GM21825 (cell line): ENCODE data around the gene MGLL.

Source experiments
- ATAC-seq: cut with Tn5 transposase; IDR thresholded peaks from one replicate; pipeline ENCODE4 v1.9.1; 2021; ENCODE audit warnings: mild to moderate bottlenecking, moderate library complexity; ENCODE audit not compliant: unreplicated experiment

The MGLL gene

GRCh38 chr3:127814325-127814781 lies 8.0 kb downstream of the MGLL start:
- no peak for ATAC-seq

DNA sequence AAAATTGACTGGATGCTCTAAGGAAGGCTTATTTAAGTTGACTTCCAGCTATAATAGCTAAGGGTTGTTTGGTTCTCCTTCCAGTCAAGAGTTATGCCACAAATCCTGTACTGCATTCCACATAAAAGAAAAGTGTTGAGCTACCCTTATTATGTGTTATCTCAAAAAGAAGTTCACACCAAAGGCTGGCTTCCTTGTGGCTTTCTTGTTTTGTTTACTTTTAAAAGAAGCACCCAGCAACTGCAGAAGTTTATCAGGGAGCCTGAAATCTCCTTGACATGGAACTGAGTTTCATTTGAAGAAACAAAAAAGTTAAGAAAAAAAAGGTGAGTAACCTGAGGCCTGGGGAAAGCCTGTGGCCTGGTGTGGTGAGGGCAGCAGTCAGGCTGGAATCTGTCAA lies 10.2 kb downstream of the MGLL start:
- no peak for ATAC-seq

DNA sequence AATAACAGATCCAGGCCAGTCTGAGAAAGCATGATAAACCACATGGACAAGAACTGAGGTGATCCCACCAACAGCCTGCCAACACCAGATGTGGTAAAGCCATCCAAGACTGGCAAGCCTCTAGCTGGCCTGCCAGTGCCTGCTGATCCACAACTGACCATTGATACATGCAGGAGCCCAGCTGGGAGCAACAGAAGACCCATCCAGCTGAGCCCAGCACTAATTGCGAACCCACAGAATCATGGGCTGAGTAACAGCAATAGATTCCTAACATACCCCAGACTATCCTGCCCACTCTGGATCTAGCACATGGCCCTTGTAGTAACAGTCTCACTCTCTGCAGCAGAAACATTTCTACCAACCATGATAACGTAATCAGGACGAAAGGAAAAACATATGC lies 10.6 kb downstream of the MGLL start:
- ATAC-seq: no peak

DNA sequence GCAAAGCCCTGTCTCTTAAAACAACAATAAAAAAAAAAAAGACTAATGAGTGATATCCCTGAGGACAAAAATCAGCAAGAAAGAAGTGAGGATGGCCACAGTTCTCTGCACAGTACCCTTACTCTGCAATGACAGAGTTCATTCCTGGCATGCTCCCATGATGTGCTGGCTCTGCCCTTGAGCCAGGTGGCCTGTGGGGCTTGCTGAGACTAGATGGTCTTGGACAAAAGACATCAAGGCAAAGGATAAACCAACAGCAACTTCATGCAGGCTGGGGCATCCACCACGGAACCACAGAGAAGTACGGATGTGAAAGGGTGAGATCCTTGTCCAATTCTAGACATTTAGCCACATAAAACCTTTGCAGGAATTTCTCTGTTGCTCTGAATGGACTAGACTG lies 12.7 kb downstream of the MGLL start:
- no peak for ATAC-seq

DNA sequence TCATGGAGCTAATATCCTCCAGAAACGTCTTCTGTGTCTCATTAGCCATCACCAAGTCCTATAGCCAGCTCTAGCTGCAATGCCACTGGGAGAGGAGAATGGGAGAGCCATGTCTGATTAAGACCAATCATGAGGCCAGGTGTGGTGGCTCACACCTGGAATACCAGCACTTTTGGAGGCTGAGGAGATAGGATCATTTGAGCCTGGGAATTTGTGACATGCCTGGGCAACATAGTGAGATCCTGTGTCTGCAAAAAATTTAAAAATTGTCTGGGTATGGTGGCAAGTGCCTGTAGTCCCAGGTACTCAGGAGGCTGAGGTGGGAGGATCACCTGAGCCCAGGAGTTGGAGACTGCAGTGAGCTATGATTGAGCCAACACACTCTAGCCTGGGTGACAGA lies 13.1 kb downstream of the MGLL start:
- no peak for ATAC-seq

- peak; percentile 35 for ATAC-seq
These were observed 14.1 kb downstream of the MGLL start for GRCh38 chr3:127808197-127808596.

DNA sequence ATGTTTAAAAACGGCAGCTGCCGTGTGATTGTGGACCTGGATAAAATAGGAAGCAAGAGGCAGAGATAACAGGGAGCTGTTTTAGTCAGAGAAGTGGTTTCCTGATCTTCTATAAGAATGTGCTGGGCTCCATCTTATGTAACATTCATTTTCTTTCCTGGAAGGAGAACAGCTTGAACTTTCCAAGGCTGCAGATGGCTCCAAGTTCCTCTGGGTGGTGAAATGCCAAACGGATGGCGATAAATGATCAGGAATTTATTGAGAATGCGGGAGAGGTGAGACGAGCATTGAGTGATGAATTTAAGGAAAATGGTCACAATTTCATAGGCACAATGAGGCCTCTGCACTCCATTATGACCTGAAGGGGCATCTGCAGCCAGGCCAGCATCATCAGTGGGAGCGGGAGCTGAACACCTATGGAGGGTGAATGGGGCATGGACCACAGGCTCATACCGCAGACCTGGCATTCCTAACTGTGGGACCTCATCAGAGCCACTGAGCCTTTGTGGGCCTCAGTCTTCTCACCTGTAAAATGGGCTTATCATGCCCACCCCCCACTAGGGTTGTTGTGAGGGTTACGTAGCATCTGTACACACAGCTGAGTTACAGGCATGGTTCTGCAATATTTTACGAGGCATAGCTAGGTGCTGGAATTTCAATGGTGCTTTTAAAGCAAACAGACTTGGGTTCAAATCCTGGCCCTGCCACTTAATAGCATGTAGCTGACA lies 17.1 kb downstream of the MGLL start:
- ATAC-seq: no peak

DNA sequence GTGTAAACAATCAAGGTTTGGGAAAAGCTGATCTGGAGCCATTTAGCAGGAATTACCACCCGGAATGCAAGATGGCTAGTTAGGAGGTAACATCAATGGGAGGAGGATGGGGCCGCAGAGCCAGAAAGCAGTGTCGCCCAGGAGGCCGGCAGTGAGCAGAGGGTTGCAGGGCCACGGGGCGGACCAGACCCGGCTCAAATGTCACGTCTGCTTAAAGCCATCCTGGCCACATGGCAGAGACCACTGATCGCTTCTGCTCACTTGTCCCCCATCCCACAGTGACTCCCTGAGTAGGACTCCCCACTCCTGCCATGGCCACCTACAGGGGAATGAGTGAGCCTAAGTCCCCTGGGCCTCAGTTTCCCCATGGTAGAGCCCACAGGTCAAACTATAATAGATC lies 18.2 kb downstream of the MGLL start:
- no peak for ATAC-seq

DNA sequence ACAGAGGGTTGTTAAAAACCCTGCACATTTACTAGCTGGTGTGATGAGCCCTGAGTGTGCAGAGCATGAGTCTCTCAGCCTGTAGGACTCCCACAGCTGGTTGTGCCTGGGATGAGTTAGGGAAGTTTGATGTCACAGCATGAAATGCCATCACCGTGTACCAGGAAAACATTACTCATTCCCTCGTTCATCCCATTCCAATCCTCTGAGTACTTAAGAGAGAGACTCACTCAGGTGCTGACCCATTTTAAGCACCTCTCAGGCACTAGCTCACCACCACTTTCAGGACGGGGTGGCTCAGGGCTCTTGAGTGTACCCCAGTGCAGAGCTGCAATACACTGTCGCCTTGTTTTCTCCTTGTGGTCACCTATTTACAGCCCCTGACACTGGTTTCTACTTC lies 18.7 kb downstream of the MGLL start:
- no peak for ATAC-seq

- ATAC-seq: no peak
These were observed 19.7 kb downstream of the MGLL start for GRCh38 chr3:127802606-127803005.

- no peak for ATAC-seq
These were observed 20.5 kb downstream of the MGLL start for GRCh38 chr3:127801731-127802313.

DNA sequence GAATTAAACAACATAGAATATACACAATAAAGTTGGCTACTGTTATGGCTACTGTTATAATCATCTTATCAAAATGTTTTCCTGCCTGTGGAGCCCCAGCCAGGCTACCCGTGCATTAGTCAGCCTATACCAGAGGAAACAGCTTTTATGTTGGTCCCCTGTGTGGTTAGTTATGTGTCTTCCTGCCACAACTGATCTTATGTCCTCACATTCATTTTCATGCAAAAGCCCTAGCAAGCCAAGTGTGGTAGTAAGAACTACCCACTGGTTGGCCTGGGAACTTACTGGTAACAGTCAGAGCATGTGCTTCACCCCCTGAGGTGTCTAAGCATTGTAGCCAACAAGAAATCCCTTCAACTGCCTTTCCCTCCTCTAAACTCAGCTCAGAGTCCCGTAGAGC lies 21.8 kb downstream of the MGLL start:
- peak; percentile 74 for ATAC-seq

- no peak for ATAC-seq
These were observed 22.7 kb downstream of the MGLL start for GRCh38 chr3:127799476-127800222.

DNA sequence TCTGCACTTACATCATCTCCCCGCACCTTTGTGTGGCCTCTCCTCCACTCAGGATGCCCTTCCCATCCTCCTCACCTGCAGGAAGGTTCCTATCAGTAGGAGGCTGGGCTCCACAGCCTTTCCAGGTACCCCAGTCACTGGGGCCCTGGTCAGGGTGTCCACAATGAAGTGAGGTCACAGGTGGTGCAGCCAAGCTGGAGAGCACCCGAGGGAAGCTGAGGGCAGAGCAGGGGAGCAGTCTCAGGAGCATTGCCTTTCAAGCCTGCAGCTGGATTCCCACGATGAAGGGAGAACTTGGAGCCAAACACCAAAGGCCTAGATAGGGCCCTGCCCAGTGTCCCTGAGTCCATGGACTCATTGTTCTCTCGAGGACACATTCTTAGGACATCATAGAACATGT lies 23.6 kb downstream of the MGLL start:
- ATAC-seq: no peak

DNA sequence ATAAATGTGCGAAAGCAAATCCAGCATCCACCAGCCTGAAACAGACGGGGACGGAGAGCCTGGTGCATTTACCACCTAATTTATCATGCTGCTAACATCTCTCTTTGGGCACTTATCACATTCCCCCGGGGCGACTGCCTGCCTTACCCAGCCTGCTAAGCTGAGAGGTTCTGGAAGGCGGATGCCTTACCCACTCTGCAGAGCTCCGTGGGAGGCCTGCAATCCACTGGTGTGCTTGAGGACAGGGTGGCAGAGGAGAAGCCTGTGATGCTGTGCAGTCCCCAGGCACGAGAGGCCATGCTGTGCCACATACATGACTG lies 25.5 kb downstream of the MGLL start:
- no peak for ATAC-seq

DNA sequence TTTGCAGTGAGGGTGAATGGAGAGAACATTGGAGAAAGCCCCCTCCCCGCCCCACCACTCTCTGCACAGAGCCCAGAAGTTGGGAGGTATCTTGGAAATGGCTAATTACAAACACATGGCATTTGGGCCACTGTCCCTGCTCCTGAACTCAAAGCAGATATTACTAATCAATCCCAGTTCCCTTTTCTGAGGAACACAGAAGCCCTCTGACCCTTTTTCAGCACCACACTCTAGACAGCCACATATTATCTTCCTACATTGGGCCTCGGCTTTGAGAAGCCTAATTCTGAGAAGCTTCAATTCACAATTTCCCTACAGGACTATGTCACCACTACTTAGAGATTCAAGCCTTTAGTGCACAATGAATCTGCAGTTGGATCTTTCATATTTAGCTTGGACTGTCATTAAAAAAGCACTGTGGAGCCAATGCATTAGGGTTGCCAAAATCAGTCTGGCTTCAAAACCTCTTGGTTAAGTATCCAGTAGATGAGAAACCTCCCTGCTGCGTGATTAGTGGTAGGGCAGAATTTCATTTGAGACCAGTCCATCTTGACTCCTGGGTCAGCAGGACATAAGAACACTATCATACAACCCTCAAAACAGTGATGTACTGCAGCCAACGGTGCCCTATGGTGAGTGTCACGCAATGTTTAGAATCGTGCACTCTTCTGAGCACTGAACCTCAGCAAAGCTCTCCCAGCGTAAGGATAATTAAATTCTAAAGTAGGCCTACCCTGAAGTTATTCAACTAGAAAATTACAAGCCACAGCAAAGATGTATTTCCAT lies 26.1 kb downstream of the MGLL start:
- ATAC-seq: no peak

GRCh38 chr3:127794972-127795371 lies 27.3 kb downstream of the MGLL start:
- ATAC-seq: no peak

- no peak for ATAC-seq
These were observed 27.9 kb downstream of the MGLL start for GRCh38 chr3:127794402-127794801.

DNA sequence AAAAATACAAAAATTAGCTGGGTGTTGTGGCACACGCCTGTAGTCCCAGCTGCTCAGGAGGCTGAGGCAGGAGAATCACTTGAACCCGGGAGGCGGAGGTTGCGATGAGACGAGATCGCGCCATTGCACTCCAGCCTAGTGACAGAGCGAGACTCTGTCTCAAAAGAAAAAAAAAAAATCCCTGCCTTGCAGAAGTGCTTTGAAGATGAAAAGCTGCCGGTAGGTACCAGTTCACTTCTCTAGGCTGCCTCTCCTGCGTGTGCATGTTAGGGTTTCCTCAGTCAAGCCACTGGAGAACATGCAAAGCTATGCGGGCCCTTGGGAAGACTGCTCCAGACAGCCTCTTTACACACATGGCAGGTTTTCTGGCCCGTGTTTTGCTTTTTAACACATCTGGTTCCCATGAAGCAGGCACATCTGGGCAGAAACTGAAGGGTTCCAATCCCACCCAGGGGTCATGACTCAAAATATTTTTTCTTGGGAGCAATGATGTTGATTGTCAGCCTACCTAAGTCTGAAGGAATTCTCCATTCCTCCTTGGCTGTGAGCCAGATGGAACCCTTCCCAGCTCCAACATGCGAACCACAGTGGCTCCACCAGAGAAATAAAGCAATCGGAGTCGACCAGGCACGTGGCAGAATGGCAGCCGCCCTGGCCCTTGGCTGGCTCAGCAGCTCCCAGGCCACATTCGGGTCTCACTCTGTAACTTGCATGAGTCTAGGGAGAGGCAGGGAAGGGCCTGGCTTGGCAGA lies 29.6 kb downstream of the MGLL start:
- ATAC-seq: no peak

GRCh38 chr3:127791221-127791913 lies 30.9 kb downstream of the MGLL start:
- peak; percentile 88 for ATAC-seq
